HuH-7.5 (cell line): ENCODE measurements around the gene DFFA.
"Not testable (repeated sequence)": the region's sequence is repeated elsewhere in the genome, so short reads cannot be mapped to it uniquely, and the experiment has no call there.

ENCODE experiments used
- DNase-seq: peaks from one replicate; pipeline ENCODE4 v3.0.0; 2011; ENCODE audit warnings: low spot score

DFFA gene

GRCh38 chr1:10429868-10430215 is 42.5 kb downstream of the DFFA start:
- DNase-seq, result no peak

GRCh38 chr1:10428984-10429383 is 43.3 kb downstream of the DFFA start:
- DNase-seq, result no peak

- DNase-seq, result not testable (repeated sequence)
These were observed 45.8 kb downstream of the DFFA start for GRCh38 chr1:10426535-10426848.

- DNase-seq, result not testable (repeated sequence)
These were observed 46.3 kb downstream of the DFFA start for GRCh38 chr1:10425826-10426534.

GRCh38 chr1:10424651-10425050 is 47.7 kb downstream of the DFFA start:
- no peak for DNase-seq

GRCh38 chr1:10424034-10424433 is 48.3 kb downstream of the DFFA start:
- DNase-seq, result no peak

GRCh38 chr1:10421637-10422036 is 50.7 kb downstream of the DFFA start:
- DNase-seq, result no peak

- DNase-seq, result no peak
These were observed 53.0 kb downstream of the DFFA start for GRCh38 chr1:10419351-10419750.

- DNase-seq, result not testable (repeated sequence)
These were observed 53.6 kb downstream of the DFFA start for GRCh38 chr1:10418741-10419140.

- DNase-seq, result not testable (repeated sequence)
These were observed 56.4 kb downstream of the DFFA start for GRCh38 chr1:10415967-10416366.

- no peak for DNase-seq
These were observed 57.0 kb downstream of the DFFA start for GRCh38 chr1:10415211-10415930.

GRCh38 chr1:10407201-10407600 is 65.1 kb downstream of the DFFA start:
- no peak for DNase-seq
